GM13977 (cell line): ENCODE data around the gene MGAT5B.

Source experiments
- DNase-seq: peaks from one replicate; pipeline ENCODE4 v3.0.0; 2012; ENCODE audit warnings: low spot score
- in situ Hi-C: fragments of 300-500 bp; cut with MboI; formaldehyde crosslinking; loops from one replicate; pipeline ENCODE4 v1.12.0; 2022; ENCODE audit warnings: low sequenced_read_pairs, low pct_unique_long_range_greater_than_20kb, mixed read lengths, inconsistent platforms; ENCODE audit not compliant: unreplicated experiment
- TF ChIP-seq, protein P1 (sequence below): IDR thresholded peaks from 2 replicates; pipeline ENCODE4 v1.5.1; 2012; ENCODE audit warnings: mild to moderate bottlenecking, control low read depth; ENCODE audit not compliant: insufficient read depth; ENCODE audit errors: extremely low read depth, missing control alignments

MGAT5B gene

DNA sequence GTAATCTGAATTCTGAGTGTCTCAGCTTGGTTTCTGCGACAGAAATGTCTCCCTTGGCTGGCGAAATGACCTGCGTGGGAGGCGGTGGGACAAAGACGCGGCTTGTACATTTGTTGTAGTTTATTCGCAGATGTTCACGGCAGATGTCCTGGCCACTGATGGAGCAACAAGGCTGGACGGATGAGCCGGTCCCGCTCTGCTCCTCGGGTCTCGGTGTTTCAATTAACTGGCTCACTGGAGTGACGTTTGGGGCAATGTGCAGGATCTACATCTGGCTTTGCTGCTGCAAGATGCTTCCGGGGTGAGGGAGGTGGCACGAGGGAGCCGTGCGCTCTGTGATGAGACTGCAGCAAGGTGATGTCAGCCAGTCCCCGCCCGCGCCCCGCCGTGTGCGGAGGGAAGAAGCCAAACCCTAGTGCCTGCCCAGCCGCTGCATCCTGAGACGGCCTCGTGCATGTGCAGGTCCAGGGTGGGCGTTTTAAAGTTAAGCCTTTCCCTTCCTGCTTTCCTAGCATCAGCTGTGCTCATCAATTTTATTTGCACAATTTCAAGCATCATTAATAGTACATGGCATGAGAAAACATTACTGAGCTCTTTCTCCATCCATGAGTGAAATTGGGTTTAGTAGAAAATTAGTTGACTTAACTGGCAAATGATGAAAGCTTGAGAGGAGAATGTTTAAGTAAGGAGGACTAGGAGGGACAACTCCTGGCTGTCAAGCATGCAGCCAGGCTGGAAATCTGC, 44.4 kb downstream of the MGAT5B start:
- DNase-seq: no peak
- TF ChIP-seq, protein P1, sequence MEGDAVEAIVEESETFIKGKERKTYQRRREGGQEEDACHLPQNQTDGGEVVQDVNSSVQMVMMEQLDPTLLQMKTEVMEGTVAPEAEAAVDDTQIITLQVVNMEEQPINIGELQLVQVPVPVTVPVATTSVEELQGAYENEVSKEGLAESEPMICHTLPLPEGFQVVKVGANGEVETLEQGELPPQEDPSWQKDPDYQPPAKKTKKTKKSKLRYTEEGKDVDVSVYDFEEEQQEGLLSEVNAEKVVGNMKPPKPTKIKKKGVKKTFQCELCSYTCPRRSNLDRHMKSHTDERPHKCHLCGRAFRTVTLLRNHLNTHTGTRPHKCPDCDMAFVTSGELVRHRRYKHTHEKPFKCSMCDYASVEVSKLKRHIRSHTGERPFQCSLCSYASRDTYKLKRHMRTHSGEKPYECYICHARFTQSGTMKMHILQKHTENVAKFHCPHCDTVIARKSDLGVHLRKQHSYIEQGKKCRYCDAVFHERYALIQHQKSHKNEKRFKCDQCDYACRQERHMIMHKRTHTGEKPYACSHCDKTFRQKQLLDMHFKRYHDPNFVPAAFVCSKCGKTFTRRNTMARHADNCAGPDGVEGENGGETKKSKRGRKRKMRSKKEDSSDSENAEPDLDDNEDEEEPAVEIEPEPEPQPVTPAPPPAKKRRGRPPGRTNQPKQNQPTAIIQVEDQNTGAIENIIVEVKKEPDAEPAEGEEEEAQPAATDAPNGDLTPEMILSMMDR: no peak
- in situ Hi-C loops: no loop called here

DNA sequence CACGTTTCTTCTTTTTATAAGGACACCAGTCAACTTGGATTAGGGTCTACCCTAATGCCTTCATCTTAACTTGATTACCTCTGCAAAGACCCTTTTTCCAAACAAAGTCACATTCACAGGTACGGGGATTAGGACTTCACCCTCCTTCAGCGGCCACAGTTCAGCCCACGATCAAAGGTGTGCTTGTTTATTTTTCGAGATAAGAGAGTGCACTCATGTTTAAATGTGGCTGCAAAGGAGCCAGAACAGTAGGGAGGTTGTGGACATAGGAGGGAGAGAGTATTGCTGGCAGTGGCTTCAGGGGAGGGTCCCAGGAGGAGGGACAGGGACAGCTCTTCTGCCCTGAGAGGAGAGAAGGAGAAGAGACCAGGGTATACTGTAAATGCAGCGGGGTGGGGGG, 46.7 kb downstream of the MGAT5B start:
- DNase-seq: no peak
- in situ Hi-C loops: no loop called here
- TF ChIP-seq, protein P1: no peak

DNA sequence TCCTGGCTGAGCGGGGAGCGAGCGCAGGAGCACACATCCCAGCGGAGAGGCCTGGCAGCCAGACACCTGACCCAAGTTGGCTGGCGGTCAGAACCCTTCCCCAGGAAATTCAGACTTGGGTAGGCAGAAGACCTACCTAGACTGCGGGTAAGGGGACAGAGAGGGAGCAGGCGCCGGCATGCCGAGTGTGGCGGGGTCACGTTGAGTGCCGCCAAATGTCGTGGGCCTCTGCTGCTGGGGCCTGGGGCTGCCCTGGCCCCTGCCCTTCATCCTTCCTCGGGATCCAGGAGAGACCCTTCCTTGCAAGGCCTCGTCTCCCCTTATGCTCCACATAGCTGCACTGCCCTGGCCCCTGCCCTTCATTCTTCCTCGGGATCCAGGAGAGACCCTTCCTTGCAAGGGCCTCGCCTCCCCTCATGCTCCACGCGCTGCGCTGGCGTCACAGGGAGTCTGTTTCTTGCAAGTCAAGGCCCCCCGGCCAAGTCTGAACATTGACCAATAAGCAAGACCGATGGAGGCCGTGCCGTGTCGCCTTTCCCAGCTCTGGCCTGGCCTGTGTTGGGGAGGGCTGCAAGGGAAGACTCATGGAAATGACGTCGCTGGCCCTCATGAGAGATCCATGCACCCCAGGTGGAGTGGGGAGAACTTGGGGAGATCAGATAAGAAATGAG, 47.8 kb downstream of the MGAT5B start:
- DNase-seq: no peak
- TF ChIP-seq, protein P1: no peak
- in situ Hi-C loops: no loop called here

DNA sequence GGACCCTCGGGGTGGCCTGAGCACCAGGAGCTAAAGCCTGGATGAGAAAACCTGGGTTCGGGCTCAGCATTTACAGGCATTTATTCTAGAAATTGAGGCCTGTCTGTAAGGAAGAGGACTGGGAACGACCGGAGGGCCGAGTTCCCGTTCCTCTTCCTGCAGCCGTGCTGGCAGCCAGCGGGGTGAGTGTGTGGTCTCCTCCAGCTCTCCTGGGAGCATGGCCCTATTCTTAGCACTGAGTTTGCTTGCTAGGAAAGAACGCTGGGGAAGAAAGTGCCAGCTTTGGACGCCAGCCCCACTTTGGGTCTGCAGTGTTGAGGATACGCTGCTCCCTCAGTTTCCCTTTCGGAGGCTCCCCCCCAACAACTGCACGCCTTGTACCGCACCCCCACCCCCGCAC, 49.6 kb downstream of the MGAT5B start:
- TF ChIP-seq, protein P1: no peak
- in situ Hi-C loops: no loop called here

DNA sequence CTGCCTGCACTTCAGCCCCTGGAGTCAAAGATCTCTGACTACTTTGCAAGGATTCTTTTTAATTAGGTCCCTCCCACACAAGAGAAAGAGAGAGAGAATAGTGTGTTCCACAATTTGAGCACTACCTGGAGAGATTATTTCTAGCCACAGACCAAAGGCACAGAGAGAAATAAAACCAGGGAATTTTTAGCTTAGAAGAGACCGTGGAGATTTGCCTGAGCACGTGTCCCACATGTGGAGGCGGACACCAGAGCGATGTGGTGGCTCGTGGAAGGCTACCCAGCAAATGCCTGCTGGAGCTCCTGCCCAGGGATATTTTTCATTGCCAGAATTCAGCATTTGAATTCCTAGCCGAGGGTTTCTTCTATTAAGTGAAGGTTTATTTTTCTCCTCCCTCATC, 50.6 kb downstream of the MGAT5B start:
- TF ChIP-seq, protein P1: no peak
- in situ Hi-C loops: no loop called here
- DNase-seq: no peak

More for the DNA sequence above, 49.6 kb downstream of the MGAT5B start:
- DNase-seq: no peak

DNA sequence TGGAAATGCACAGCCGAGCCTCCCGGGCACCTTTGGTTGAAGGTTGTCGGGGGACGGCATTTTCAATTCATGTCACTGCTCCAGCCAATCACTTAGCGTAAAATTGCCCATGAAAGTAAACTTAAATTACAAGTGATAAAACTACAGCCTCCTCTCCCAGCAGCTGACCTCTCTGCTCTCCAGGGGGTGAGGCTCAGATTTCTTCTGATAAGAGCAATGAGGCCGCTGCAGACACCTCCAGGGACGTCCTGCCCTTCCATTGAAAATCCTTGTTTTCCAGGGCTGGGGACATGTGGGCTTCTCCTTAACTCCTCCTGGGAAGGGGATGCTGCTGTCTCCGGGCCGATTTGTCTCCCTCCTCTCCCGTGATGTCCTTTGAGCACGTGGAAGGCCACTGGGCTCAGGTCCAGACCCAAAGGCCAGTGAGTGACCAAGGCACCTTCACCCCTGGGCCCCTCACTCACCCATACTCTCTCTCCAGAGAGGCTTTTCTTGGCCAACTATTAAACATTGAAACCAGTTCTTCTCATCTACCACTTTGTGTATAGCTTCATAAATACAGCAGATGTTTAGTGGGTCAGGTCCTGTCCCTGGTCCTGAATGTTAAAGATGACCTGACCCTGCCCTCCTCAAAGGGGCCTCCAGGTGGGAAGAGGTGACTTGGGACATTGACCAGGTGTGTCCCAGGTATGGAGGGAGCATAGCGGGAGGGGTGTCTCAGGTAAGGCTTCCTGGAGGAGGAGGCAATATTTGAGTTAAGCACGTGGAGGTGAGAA, 52.3 kb downstream of the MGAT5B start:
- in situ Hi-C loops: no loop called here
- TF ChIP-seq, protein P1: no peak
- DNase-seq: no peak
